ENCODE results near the gene MTG1.
A peak's percentile ranks its signal among the peaks of the same experiment; 100 is the strongest.
"Not testable (repeated sequence)": the region's sequence is repeated elsewhere in the genome, so short reads cannot be mapped to it uniquely, and the experiment has no call there.

Gene MTG1

DNA sequence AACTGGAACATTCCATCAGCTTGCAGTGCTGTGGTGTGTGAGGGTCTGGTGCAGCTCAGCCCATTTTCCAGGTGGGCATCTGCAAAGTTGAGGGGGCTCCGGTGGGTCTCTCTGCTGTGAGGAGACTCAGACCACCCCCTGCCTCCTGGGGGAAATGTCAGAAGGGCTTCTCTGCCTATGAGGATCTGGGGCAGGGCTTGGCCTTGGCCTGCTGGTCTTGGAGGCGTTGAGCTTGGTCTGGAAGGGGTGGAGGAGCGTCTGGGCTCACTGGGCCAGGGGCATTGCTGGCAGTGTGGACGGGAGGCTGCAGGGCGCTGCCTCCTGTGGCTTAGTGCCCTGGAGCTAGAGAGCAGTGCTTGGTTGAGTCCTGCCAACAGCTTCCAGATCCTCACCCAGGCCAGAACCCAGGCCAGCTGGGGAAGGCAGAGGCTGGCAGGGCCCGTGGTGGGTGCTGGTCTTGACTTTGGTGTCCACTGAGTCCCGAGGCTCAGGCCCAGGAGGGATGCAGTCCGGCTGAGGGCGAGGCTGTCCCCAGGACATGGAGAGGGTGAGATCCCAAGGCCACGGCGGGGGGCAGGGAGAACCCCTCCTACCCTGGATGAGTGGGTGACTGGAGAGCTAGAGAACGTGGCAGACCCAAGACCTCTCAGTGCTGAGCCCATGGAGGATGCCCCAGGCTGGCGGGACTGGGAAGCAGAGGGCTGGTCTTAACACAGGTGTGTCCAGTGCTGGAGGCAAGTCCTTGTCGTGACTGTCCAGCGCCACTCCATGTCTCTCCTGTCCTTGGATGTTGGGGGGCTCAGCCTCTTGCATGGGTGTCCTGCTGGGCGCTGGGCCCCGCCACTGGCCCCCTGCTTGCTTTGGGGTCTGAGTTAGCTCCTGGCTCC is 27.6 kb downstream of the MTG1 start:
- no peak overlapping the region for H3K4me3 ChIP-seq (ENCODE audit: low read depth, low read length)
- TF ChIP-seq, protein P1, sequence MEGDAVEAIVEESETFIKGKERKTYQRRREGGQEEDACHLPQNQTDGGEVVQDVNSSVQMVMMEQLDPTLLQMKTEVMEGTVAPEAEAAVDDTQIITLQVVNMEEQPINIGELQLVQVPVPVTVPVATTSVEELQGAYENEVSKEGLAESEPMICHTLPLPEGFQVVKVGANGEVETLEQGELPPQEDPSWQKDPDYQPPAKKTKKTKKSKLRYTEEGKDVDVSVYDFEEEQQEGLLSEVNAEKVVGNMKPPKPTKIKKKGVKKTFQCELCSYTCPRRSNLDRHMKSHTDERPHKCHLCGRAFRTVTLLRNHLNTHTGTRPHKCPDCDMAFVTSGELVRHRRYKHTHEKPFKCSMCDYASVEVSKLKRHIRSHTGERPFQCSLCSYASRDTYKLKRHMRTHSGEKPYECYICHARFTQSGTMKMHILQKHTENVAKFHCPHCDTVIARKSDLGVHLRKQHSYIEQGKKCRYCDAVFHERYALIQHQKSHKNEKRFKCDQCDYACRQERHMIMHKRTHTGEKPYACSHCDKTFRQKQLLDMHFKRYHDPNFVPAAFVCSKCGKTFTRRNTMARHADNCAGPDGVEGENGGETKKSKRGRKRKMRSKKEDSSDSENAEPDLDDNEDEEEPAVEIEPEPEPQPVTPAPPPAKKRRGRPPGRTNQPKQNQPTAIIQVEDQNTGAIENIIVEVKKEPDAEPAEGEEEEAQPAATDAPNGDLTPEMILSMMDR (IDR thresholded peaks at IDR 0.05; ENCODE audit: low read depth, low read length) = no peak

DNA sequence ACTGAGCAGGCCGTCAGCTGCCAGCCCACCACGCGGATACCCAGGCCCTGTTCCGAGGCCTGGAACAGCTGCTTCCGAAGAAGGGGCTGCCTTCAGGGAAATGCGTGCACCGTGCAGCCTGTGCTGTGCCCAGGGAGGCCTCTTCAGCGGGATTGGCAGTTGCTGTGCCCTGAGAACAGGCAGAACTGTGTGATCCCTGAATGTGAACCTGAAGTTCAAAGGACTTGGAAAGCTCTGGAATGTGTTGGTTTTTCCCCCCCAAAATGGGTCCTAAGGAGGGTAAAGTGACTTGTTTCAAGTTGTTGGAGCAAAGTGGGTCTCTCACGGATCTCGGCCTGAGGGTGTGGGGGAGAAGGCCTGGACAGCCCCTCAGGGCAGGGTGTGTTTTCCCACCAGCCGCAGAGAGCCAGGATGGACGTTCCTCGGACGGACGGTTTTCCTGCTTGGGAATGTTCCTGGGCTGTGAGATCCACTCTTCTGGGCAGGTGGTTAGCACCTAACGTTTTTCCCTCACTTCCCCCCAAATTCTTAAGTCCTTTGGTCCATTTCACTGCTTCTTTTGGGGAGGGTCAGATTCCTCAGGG is 28.4 kb downstream of the MTG1 start:
- TF ChIP-seq, protein P1 (IDR thresholded peaks at IDR 0.05; ENCODE audit: low read depth, low read length) = no peak
- H3K4me3 ChIP-seq (ENCODE audit: low read depth, low read length) = no peak overlapping the region

DNA sequence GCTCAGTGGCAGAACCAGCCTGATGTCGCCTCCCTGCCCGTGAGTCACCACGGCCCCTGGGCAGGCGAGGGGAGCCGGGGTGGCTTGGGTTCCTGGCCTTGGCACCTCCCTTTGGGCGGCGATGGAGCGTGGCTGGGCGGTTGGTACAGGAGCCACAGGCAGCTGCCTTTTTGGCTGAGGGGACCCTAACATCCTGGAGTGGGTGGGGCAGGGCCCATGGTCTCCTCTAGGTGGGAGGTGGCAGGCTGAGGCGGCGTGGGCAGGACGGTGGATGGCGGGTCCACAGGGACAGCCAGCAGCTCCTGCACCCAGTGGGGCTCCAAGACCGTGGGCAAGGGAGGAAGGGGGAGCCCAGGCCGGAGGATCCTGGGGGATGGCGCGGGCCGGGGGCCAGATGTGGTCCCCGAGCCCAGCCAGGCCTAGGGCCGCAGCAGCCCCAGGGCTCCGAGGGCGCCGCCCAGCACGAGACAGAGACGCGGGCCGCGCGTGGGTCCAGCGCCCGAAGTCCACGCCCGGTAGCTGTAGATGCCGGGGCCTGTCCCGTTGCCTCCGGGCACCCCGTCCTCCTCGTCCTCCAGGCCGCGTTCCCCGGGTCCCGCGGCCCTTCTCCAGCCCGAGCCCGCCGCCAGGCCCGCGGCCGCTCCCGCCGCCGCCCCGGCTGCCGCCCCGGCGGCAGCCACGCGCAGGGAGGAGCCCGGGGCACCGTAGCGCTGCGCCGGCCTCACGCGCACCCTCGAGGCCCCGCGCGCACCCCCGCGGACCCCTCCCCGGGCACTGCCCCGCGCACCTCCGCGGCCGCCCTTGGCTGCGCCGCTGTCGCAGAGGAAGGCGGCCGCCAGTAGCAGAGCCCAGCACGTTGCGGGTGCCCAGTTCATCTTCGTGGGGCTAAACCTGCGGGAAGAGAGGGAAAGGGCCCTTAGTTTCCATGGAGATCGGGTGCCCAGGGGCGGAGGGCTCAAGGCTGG is 29.1 kb downstream of the MTG1 start:
- TF ChIP-seq, protein P1 (IDR thresholded peaks at IDR 0.05; ENCODE audit: low read depth, low read length) = no peak
- no peak overlapping the region for H3K4me3 ChIP-seq (ENCODE audit: low read depth, low read length)

DNA sequence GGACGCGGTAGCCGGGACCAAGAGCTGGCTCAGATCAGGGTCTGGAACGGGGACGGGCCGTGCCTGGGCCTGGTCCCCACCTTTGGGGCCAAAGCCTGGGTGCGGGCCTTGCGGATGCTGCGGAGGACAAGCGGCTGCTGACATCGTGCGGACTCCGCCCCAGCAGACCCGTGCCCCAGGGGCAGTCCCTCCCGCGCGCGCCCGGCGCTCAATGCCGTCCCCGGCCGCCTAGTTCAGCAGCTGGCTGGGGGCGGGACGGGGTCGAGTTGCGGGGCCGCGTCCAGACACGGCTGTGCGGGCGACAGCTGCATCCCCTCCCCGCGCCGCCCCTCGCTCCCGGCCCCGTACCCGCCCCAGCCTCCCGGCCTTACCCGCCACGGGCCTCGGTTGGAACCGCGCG is 30.1 kb downstream of the MTG1 start:
- not testable (repeated sequence) for H3K4me3 ChIP-seq (ENCODE audit: low read depth, low read length)

DNA sequence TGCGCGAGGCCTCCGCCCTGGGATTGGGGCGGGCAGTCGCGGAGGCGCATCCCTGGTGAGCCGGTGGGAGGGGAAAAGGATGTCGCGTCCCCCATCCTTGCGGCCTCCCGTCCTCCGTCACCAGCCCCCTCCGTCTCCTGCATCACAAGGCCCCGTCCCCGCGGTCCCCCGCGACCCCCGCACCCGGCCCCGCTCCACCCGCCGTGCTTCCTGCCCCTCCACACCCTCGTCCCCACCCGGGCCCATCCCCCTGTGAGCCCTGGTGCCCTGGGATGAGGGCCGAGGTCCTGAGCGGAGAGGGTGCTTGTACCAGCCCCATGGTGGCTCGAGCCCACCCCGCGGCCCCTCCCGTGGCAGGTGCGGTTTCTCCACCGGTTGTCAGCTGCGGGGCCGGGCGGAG is 30.6 kb downstream of the MTG1 start, which contains the start of gene SPRN:
Gene SPRN, minus strand, starts transcription at position 25 of the 400 bp plus-strand sequence. CDS start 944 bp downstream, outside the sequence.
- not testable (repeated sequence) for H3K4me3 ChIP-seq (ENCODE audit: low read depth, low read length)

DNA sequence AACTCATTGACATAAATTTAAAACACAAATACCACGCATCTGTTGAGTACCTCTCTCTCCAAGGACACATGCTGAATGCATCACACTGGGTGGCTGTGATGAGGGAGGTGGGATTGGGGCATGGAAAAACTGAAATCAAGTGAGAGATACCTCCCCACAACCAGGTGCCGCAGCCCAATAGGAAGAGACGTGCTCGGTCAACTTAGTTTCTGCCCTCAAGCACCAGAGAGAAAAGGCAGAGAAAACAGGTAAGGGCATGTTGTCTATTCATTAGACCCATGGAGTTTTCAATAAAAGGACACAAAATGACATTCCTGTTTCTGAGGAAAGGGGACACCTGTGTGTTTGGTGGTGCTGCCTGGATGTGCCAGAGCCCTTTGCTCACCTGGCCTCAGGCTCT is 35.6 kb downstream of the MTG1 start:
- not testable (repeated sequence) for H3K4me3 ChIP-seq (ENCODE audit: low read depth, low read length)

DNA sequence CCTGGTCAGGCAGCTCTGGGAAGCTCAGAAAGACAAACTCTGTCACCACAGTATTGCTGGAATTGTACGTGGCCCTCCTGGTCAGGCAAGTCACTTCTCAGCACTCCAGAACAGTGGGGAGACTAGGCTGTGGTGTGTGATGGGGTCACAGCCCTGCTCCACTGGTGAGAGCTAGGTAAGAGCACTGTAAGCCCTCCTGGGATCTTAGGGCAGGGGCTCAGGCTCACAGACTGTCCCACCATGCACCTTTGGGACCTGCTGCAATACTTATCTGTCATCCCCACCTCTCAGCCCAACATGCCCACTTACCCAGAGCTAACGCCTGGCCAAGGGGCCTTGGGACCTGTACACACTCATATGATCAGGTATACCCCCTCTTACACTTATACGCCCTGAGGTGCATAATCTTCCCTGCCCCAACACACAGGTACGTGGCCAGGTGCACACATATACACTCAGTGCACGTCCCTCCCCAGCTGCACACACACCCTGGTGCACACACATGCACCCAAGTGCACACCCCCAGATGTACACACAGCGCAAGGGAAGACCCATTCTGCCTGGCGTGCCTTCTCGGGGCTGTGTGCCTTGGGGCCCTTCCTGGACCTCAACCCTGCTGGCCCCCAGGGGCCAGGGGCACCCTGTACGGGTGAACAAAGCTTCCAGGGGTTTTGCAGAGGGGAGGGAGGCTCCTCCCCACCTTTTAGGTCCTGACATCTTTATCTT is 38.1 kb downstream of the MTG1 start:
- not testable (repeated sequence) for H3K4me3 ChIP-seq (ENCODE audit: low read depth, low read length)

DNA sequence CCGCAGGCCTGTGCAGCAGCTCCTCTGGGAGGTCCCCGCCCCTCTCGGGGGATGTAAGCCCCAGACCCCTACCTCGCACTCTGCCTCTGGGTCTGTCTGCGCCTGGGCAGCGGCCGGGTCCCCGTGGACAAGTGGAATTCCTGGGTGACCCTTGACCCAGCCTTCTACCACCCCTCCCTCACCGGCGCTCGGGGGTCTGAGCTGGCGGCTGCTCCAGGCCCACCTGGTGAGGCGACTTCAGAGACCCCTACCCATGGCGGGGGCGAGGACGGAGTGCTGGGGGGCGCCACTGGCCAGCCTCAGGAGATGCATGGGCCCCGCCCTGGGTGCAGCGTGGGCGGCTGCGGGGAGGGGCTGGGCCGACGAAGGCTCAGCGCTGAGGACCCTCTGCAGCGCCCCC is 38.8 kb downstream of the MTG1 start:
- H3K4me3 ChIP-seq (ENCODE audit: low read depth, low read length) = not testable (repeated sequence)

DNA sequence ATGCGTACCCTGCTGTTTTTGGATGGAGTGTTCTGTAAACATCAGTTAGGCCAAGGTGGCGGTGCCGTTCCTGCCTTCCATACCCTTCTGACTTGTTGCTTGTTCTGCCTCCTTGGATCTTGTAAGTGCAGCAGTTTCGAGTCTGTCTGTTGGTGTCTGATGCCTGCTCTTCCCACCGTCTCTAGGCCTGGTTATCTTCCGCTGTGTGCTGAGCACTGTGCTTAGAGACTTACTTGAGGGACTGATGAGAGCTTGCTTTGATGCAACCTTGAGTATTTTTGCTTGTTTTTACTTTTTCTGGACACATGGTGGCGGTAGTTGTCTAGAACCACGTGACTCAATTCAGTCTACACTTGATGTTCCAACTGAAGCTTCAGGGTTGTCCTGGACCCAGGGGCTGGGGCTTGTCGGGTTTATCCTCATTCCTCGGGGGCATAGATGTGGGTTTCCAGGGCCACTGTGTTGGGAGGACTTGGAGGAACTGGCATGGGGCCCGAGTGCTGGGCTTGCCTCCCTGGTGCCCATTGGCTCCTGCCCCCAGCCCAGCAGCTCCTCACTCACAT is 44.8 kb downstream of the MTG1 start:
- no peak overlapping the region for H3K4me3 ChIP-seq (ENCODE audit: low read depth, low read length)
- TF ChIP-seq, protein P1 (IDR thresholded peaks at IDR 0.05; ENCODE audit: low read depth, low read length) = 0 out of 2 replicates have a peak, but pooled peaks have one; percentile 7
